Heart left ventricle (tissue), 16 donors: ENCODE results near the gene ALK. TPM values are rescaled to one million over a fixed set of nuclear protein-coding genes. Genes with fewer than 3 reads are reported as not detected.

ENCODE experiments used
- ATAC-seq, 4 donors: fragments of 200-7000 bp; cut with Tn5 transposase; one replicate each; pipeline ENCODE4 v1.9.1; 2020 to 2022; ENCODE audit warnings: moderate library complexity in 4 of 4, mild to moderate bottlenecking in 3 of 4, moderate number of reproducible peaks in 1 of 4
- DNase-seq, 5 donors: peaks; one replicate each; pipeline ENCODE4 v3.0.0-alpha.2; 2020
- H3K27ac ChIP-seq, 12 donors: fragments of 200-600 bp; sonication (generic) in 4 of 12; one replicate each; pipeline versions ENCODE4 v1.5.0 to v1.8.0; 2016 to 2022; ENCODE audit warnings: mild to moderate bottlenecking in 2 of 12
- H3K27me3 ChIP-seq, 9 donors: fragments of 200-600 bp; sonication (generic) in 2 of 9; one replicate each; pipeline versions ENCODE4 v1.5.1 to v1.8.0; 2016 to 2022; ENCODE audit warnings: mild to moderate bottlenecking in 3 of 9
- H3K36me3 ChIP-seq, 9 donors: fragments of 200-600 bp; sonication (generic) in 2 of 9; one replicate each; pipeline versions ENCODE4 v1.5.0 to v1.8.0; 2018 to 2022; ENCODE audit warnings: mild to moderate bottlenecking in 2 of 9
- H3K4me1 ChIP-seq, 12 donors: fragments of 200-600 bp; sonication (generic) in 4 of 12; one replicate each; pipeline versions ENCODE4 v1.5.0 to v1.8.0; 2016 to 2022; ENCODE audit warnings: mild to moderate bottlenecking in 3 of 12
- H3K4me3 ChIP-seq, 12 donors: fragments of 200-600 bp; sonication (generic) in 4 of 12; one replicate each; pipeline versions ENCODE4 v1.5.0 to v1.8.0; 2017 to 2022; ENCODE audit warnings: mild to moderate bottlenecking in 9 of 12, moderate library complexity in 4 of 12
- H3K9me3 ChIP-seq, 12 donors: fragments of 200-600 bp; sonication (generic) in 4 of 12; one replicate each; pipeline versions ENCODE4 v1.5.0 to v1.8.0; 2016 to 2022; ENCODE audit warnings: mild to moderate bottlenecking in 1 of 12
- CTCF ChIP-seq, 12 donors: fragments of 200-600 bp; sonication (generic) in 4 of 12; IDR thresholded peaks; one replicate each; pipeline versions ENCODE4 v1.5.0 to v1.8.0; 2018 to 2022; ENCODE audit warnings: antibody characterized with exemption in 12 of 12, mild to moderate bottlenecking in 5 of 12
- POLR2A ChIP-seq, 2 donors: fragments of 450-650 bp; IDR thresholded peaks; one replicate each; pipeline ENCODE4 v1.6.1; 2017; ENCODE audit warnings: antibody characterized with exemption in 2 of 2, mild to moderate bottlenecking in 2 of 2, moderate library complexity in 2 of 2
- WGBS, 4 donors: extraction: QIAGEN DNeasy Blood & Tissue Kit in 2 of 4; methylation state at CpG; one replicate each; pipeline versions ENCODE4 v1.1.5 to v1.1.7; 2013 to 2018; 5-methylcytosine and 5-hydroxymethylcytosine counted together
- intact Hi-C, 10 donors: fragments of 100-400 bp; cut with DNase I; formaldehyde crosslinking; loops; one replicate each; pipeline versions ENCODE4 v1.11.1 to v1.14.2; 2022
- polyA plus RNA-seq, 2 donors: library from polyadenylated mRNA; stranded (reverse); fragments of 200-250 nt; gene quantifications; one replicate each; pipeline ENCODE4 v1.2.3, GENCODE V29; 2013
- total RNA-seq, 9 donors: library from RNA; depleted of rRNA in 2 of 9; stranded (reverse); fragments of >200 nt in 2 of 9; fragmentation: NEBNext Ultra II Directional in 3 of 9; extraction: Animal tissue kit (Norgen Biotek cat#: 25700) in 3 of 9; gene quantifications; one replicate each; pipeline versions ENCODE4 v1.1.0 to v1.2.4, GENCODE V29; 2016 to 2023
- donor health status: ischemic (EF 13 %, LVEDD 7.1; RV severe dilation, severe dysfunction).
- donor health status: healthy with polysubstance abuse.
- donor health status: DM: no; HTN: yes; CAD: no.
- donor health status: DM: no; HTN: no; CAD: no.
- donor health status: ischemic (EF 25% LVEDD 6.9; RV normal size, moderate dysfunction).
- donor health status: ischemic (EF 25% LVEDD 5.7; RV mildly dilated, moderate dysfunction).
- donor health status: healthy.
- donor health status: DM: yes; HTN: yes; CAD: no.
- donor health status: ischemic (EF 35%, LVEDD 5.7; RV mildly dilated, moderate dysfunction).
- donor health status: nonischemic (EF 11% LVEDD 7.7; RV severe dilation, severe dysfunction).
- donor health status: DM: yes; HTN: yes; CAD: no.
- donor health status: PGD.
- donor health status: ischemic (EF 29% LVEDD 5.4; RV normal size, mild dysfunction).
- donor health status: nonischemic (EF 23%, LVEDD 6.1; RV moderate dilation, normal function).

ALK gene
- total and polyA plus RNA-seq, 11 donors = 0.05 to 0.50 (median 0.13) TPM; not detected in 5

DNA sequence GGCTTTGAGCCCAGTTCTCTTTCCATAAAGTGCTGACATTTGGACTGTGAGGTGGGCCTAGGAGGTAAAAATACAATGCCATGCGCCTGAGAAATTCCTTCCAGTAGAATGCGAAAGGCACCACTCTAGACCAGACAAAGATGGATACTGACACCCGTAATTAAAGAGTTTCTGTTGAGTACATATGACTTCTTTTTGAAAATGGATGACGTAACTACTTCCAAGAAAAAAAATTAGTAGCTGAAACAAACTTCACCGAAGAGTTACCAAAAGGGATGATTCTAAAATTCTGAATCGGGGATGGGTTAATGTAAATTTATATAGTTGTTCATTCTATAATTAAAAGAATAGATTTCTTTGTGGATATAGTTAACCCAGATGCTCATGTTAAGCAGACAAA, 146.8 kb downstream of the ALK start:
- Histone ChIP-seq H3K4me3 (no peak overlapping the region), H3K4me1 (no peaks in the 10 kb centered on the region), H3K27ac (no peak overlapping the region), H3K9me3 (no peaks in the 10 kb centered on the region), H3K36me3 (no peaks in the 10 kb centered on the region), H3K27me3 (peaks cover 0 to 9% (median 0%) of the 10 kb centered on the region in 9 donors)
- WGBS, 4 donors = 89 to 91% (median 90%) methylated on average over 6 of the region's 6 CpGs
- TF ChIP-seq CTCF (IDR thresholded peaks at IDR 0.05) = no peak
- TF ChIP-seq POLR2A (IDR thresholded peaks at IDR 0.05) = no peak
- no peak for DNase-seq
- intact Hi-C loops = no loop called here
- ATAC-seq = no peak

- no peak for DNase-seq
- peaks cover 0 to 10% (median 0%) of the 10 kb centered on the region in 9 donors for H3K27me3 ChIP-seq
- no peak overlapping the region for H3K4me3 ChIP-seq
- H3K9me3 ChIP-seq = no peaks in the 10 kb centered on the region
- H3K36me3 ChIP-seq = no peaks in the 10 kb centered on the region
- intact Hi-C loops = no loop called here
- TF ChIP-seq CTCF (IDR thresholded peaks at IDR 0.05) (no peak), POLR2A (IDR thresholded peaks at IDR 0.05) (no peak)
- 85 to 89% (median 86%) methylated on average over 3 of the region's 3 CpGs for WGBS, 4 donors
- H3K4me1 ChIP-seq = no peaks in the 10 kb centered on the region
- H3K27ac ChIP-seq = no peak overlapping the region
- no peak for ATAC-seq
Measured at GRCh38 chr2:29770846-29771245, 150.5 kb downstream of the ALK start.

GRCh38 chr2:29769847-29770246, 151.5 kb downstream of the ALK start:
- no peak overlapping the region for H3K27ac ChIP-seq
- no peak overlapping the region for H3K4me3 ChIP-seq
- H3K9me3 ChIP-seq = no peaks in the 10 kb centered on the region
- TF ChIP-seq CTCF (IDR thresholded peaks at IDR 0.05) = no peak
- no peak for TF ChIP-seq POLR2A (IDR thresholded peaks at IDR 0.05)
- H3K27me3 ChIP-seq = peaks cover 0 to 10% (median 0%) of the 10 kb centered on the region in 9 donors
- intact Hi-C loops = no loop called here
- no peaks in the 10 kb centered on the region for H3K4me1 ChIP-seq
- DNase-seq (no peak), ATAC-seq (no peak)
- 65 to 81% (median 74%) methylated on average over 4 of the region's 4 CpGs for whole genome bisulfite sequencing, 4 donors
- no peaks in the 10 kb centered on the region for H3K36me3 ChIP-seq

GRCh38 chr2:29767606-29768335, 153.6 kb downstream of the ALK start:
- Histone ChIP-seq H3K27me3 (peaks cover 0 to 5% (median 0%) of the 10 kb centered on the region in 9 donors), H3K4me1 (no peaks in the 10 kb centered on the region), H3K36me3 (no peaks in the 10 kb centered on the region), H3K27ac (no peak overlapping the region), H3K4me3 (no peak overlapping the region), H3K9me3 (no peaks in the 10 kb centered on the region)
- 38 to 44% (median 41%) methylated on average over 8 to 9 of the region's 9 CpGs for WGBS, 4 donors
- DNase-seq (no peak), ATAC-seq (no peak)
- intact Hi-C loops = no loop called here
- TF ChIP-seq POLR2A (IDR thresholded peaks at IDR 0.05) (no peak), CTCF (IDR thresholded peaks at IDR 0.05) (no peak)
